HL-60 (cell line): Measurements from ENCODE around the gene SCYGR2.

Experiments used
- CTCF ChIP-seq: IDR thresholded peaks from one replicate; pipeline ENCODE4 v1.5.1; 2011; ENCODE audit warnings: low read length, control low read depth, inconsistent platforms; ENCODE audit not compliant: insufficient read depth
- POLR2AphosphoS5 ChIP-seq: IDR thresholded peaks from 2 replicates; pipeline ENCODE4 v1.6.1; 2012; ENCODE audit warnings: low read depth
- REST ChIP-seq: IDR thresholded peaks from 2 replicates; pipeline ENCODE4 v1.6.1; 2012; ENCODE audit warnings: low read depth; ENCODE audit not compliant: insufficient replicate concordance
- SPI1 ChIP-seq: IDR thresholded peaks from 2 replicates; pipeline ENCODE4 v1.6.1; 2012; ENCODE audit warnings: low read depth, mild to moderate bottlenecking, borderline replicate concordance

- no peak for TF ChIP-seq CTCF
- TF ChIP-seq SPI1, result no peak
- TF ChIP-seq POLR2AphosphoS5, result no peak
- TF ChIP-seq REST, result no peak
Observed at GRCh38 chr2:227614740-227615139, 16.0 kb downstream of the SCYGR2 start, which contains the start of gene SCYGR3.
